ENCODE data around the gene CFAP410.

The CFAP410 gene

DNA sequence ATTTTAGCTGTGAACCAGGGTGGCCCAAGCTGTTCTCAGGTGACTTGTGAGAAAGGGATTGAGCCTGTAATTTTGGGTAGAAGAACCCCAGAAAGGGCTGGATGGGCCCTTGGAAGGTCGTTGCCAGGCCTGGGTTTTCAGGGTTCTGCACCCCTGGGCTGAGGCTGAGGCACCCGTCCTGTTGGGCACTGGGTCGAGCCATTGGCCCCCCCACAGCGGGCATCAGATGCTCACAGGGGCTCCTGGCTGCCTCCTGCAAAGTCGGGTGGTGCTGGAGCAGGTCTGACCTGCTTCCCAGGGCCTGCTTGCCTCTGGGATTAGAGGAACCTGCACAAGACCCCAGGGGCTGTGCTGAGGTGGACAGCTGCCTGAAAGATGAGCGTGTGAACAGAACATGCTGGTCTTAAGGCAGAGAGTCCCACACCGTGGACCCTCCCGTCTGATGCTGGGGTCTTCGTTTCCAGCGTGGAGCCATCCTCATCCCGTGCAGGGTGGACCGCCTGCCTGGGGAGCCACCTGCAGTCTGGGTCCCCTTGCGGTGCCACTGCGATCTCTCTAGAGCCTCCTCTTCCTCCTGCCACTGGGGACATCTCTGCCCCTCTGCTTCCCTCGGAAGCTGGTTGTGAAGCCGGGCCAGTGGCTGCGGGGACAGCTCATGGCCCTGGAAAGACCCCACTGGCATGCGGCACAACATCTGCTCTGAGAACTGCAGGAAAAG lies 12.5 kb upstream of the CFAP410 start:
- TF ChIP-seq CEBPB (IDR thresholded peaks at IDR 0.05) (no peak), FOXM1 (IDR thresholded peaks at IDR 0.05; ENCODE audit: borderline replicate concordance, low read depth) (no peak), EGR1 (IDR thresholded peaks at IDR 0.05) (no peak), TCF12 (IDR thresholded peaks at IDR 0.05; ENCODE audit: low read depth) (no peak), EP300 (IDR thresholded peaks at IDR 0.05; ENCODE audit: borderline replicate concordance) (no peak), CREB1 (IDR thresholded peaks at IDR 0.05; ENCODE audit: low read depth) (no peak), ZBTB7A (IDR thresholded peaks at IDR 0.05; ENCODE audit: low read depth) (no peak), YY1 (IDR thresholded peaks at IDR 0.05; ENCODE audit: low read depth) (no peak), TEAD4 (IDR thresholded peaks at IDR 0.05) (no peak), TAF1 (IDR thresholded peaks at IDR 0.05; ENCODE audit: low read depth) (no peak)
- TF ChIP-seq, protein P1, sequence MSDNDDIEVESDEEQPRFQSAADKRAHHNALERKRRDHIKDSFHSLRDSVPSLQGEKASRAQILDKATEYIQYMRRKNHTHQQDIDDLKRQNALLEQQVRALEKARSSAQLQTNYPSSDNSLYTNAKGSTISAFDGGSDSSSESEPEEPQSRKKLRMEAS (IDR thresholded peaks at IDR 0.05): no peak
- TF ChIP-seq, protein P2, sequence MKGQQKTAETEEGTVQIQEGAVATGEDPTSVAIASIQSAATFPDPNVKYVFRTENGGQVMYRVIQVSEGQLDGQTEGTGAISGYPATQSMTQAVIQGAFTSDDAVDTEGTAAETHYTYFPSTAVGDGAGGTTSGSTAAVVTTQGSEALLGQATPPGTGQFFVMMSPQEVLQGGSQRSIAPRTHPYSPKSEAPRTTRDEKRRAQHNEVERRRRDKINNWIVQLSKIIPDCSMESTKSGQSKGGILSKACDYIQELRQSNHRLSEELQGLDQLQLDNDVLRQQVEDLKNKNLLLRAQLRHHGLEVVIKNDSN (IDR thresholded peaks at IDR 0.05): no peak
- TF ChIP-seq, protein P3, sequence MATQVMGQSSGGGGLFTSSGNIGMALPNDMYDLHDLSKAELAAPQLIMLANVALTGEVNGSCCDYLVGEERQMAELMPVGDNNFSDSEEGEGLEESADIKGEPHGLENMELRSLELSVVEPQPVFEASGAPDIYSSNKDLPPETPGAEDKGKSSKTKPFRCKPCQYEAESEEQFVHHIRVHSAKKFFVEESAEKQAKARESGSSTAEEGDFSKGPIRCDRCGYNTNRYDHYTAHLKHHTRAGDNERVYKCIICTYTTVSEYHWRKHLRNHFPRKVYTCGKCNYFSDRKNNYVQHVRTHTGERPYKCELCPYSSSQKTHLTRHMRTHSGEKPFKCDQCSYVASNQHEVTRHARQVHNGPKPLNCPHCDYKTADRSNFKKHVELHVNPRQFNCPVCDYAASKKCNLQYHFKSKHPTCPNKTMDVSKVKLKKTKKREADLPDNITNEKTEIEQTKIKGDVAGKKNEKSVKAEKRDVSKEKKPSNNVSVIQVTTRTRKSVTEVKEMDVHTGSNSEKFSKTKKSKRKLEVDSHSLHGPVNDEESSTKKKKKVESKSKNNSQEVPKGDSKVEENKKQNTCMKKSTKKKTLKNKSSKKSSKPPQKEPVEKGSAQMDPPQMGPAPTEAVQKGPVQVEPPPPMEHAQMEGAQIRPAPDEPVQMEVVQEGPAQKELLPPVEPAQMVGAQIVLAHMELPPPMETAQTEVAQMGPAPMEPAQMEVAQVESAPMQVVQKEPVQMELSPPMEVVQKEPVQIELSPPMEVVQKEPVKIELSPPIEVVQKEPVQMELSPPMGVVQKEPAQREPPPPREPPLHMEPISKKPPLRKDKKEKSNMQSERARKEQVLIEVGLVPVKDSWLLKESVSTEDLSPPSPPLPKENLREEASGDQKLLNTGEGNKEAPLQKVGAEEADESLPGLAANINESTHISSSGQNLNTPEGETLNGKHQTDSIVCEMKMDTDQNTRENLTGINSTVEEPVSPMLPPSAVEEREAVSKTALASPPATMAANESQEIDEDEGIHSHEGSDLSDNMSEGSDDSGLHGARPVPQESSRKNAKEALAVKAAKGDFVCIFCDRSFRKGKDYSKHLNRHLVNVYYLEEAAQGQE (IDR thresholded peaks at IDR 0.05; ENCODE audit: low read depth): no peak

DNA sequence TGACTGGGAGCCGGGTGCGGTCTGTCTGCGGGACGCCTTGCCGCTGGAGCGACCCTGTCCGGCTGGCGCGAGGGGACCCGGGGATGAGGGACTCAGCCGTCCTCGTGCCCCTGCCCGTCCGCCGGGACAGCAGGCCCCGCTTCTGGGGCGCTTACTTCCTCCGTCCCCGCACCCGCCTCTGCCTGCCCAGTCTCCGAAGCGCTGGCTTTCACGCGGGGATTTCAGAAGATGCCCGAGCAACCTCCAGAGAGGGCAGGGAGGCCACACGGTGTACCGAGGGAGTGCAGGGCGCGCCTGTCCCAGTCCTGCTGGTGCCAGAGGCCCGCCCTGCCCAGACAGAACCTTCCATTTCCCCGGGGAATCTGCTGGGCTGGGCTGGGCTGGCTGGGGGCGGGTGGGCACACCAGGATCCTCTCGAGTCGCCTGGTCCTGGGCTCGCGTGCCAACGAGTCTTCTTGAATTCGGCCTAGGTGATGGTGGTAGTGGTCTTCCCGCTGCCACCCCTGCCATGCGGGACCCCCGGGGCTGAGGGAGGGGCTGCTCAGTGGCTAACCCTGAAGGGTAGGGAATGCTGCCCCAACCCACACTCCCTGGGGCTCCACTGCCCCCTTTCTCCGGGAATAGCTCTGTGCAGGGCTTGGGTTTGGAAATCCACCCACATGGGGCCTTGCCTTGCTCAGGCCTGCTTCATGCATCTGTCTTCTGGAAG lies 11.7 kb upstream of the CFAP410 start:
- TF ChIP-seq, protein P2 (IDR thresholded peaks at IDR 0.05): no peak
- TF ChIP-seq, protein P3 (IDR thresholded peaks at IDR 0.05; ENCODE audit: low read depth): no peak
- TF ChIP-seq TAF1 (IDR thresholded peaks at IDR 0.05; ENCODE audit: low read depth) (no peak), NFIC (IDR thresholded peaks at IDR 0.05) (no peak)

DNA sequence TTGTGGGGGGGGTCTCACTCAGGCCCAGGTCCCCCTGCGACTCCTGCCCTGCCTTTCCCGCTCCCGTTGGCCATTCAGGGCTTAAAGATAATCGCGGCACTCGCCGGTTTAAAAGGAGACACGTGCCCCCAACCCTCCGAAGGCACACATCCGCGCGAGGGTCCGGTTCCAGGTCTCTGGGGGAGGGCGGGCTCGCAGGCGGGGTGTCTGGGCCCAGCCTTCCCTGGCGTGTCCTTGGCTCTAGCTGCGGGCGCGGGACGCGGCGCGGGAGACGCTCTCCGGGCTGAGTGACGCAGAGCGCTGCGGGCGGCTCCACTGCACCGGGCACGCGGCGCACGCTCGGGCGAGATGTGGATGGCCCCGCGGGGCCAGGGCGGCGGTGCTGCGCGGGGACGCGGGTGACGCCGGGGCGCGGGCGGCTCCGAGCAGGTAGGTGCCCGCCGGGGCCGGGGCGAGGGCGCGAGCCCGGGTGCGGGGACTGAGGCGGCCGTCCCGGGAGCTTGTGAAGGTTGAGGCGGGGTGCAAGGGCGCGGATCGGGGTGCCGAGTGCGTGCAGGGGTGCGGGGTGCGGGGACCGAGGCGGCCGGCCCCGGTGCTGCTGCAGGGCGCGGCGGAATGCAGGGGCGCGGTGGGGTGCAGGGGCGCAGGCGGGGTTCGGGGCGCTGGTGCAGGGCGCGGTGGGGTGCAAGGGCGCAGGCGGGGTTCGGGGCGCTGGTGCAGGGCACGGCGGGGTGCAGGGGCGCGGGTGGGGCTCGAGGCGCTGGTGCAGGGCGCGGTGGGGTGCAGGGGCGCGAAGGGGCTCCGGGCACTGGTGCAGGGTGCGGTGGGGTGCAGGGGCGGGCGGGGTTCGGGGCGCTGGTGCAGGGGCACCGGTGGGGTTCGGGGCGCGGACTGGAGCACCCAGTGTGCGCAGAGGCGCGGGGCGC lies 10.9 kb upstream of the CFAP410 start:
- TF ChIP-seq, protein P3 (IDR thresholded peaks at IDR 0.05; ENCODE audit: low read depth): no peak
- TF ChIP-seq CEBPB (IDR thresholded peaks at IDR 0.05): no peak
- TF ChIP-seq FOXM1 (IDR thresholded peaks at IDR 0.05; ENCODE audit: borderline replicate concordance, low read depth): no peak
- TF ChIP-seq, protein P2 (IDR thresholded peaks at IDR 0.05): no peak
- TF ChIP-seq EP300 (IDR thresholded peaks at IDR 0.05; ENCODE audit: borderline replicate concordance): no peak
- TF ChIP-seq CREB1 (IDR thresholded peaks at IDR 0.05; ENCODE audit: low read depth): no peak
- TF ChIP-seq NFIC (IDR thresholded peaks at IDR 0.05): no peak
- no peak for TF ChIP-seq RAD21 (IDR thresholded peaks at IDR 0.05; ENCODE audit: low read depth)
